ENCODE results near the gene RHEBL1. TPM values are rescaled to one million over a fixed set of nuclear protein-coding genes. Genes with fewer than 3 reads are reported as not detected.

The RHEBL1 gene
- total and polyA plus RNA-seq, 2 of the 4 experiments (the other 2 are of a cell fraction) = 0.62 to 0.72 TPM

DNA sequence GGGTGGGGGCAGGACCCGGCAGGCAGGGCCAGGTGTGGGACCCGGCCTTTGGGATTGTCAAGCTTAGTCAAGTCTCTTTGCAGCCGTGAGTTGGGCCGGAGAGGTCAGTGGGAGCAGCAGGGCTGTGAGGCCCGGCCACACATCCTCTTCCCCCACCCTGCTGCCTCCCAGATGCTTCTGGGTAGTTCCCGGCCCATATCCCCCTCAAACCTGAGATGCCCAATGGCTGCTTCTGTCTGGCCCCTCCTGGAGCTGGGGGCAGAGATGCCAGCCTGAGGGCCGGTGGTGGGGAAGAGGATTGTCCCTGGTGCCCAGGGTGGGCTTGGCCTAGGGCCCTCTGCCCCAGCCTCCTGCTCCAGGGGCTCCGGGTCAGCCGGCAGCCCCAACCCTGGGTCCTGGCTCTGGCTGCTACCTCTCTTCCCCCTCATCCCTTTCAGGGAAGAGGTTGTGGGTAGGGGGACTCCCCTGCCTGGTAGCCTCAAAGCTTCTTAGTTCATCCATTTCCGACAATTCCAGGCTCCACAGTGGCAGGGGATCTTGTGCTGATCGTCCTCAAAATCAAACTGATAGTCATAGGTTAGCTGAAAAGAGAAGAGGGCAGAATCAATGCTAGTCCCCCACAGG is 48.4 kb downstream of the RHEBL1 start:
- Histone ChIP-seq H2AFZ (replicated peaks; ENCODE audit: low read length, poor library complexity) (no peak overlapping the region), H3K9ac (ENCODE audit: low read depth, low read length) (no peak overlapping the region), H3K56ac (ENCODE audit: extremely low read depth, insufficient read depth, low read length) (no peak overlapping the region), H3K18ac (ENCODE audit: low read depth, low read length) (no peak overlapping the region), H4K8ac (ENCODE audit: low read depth in 2 of 2, low read length in 2 of 2) (no peak overlapping the region), H3K4ac (ENCODE audit: low read depth, low read length) (no peak overlapping the region), H3K9me1 (ENCODE audit: insufficient read depth, low read length) (no peaks in the 10 kb centered on the region), H2BK5ac (ENCODE audit: low read depth, low read length, poor library complexity, severe bottlenecking) (no peak overlapping the region), H3K4me3 (ENCODE audit: insufficient read depth, low read depth, low read length) (no peak overlapping the region), H2BK15ac (ENCODE audit: low read depth, low read length) (no peak overlapping the region), H3K9me3 (ENCODE audit: control insufficient read depth, insufficient read depth, low read length) (no peaks in the 10 kb centered on the region), H3K27me3 (ENCODE audit: control insufficient read depth, insufficient read depth, low read length) (no peaks in the 10 kb centered on the region), H2BK20ac (ENCODE audit: low read depth, low read length) (no peak overlapping the region), H3K23ac (ENCODE audit: low read depth, low read length) (no peak overlapping the region), H3K79me1 (ENCODE audit: low read depth in 1 of 2, low read length in 2 of 2) (peaks cover 35 to 40% of the 10 kb centered on the region in 2 experiments), H3K27ac (ENCODE audit: insufficient read depth, low read length) (no peak overlapping the region), H2AK5ac (ENCODE audit: low read depth, low read length) (no peak overlapping the region), H3K14ac (replicated peaks; ENCODE audit: low read depth, low read length) (no peak overlapping the region), H4K91ac (ENCODE audit: insufficient read depth, low read depth, low read length) (no peak overlapping the region), H3K36me3 (ENCODE audit: control insufficient read depth, insufficient read depth, low read length) (peaks cover 46% of the 10 kb centered on the region), H3K4me1 (ENCODE audit: control insufficient read depth, insufficient read depth, low read length) (peaks cover 3% of the 10 kb centered on the region), H4K20me1 (ENCODE audit: insufficient read depth, low read length) (0 out of 2 replicates have a peak, but pooled peaks cover 2% of the 10 kb centered on the region), H3K4me2 (ENCODE audit: low read depth, low read length) (no peak overlapping the region), H4K5ac (ENCODE audit: low read depth, low read length) (no peak overlapping the region), H2BK120ac (ENCODE audit: low read depth, low read length) (no peak overlapping the region), H2AK9ac (replicated peaks; ENCODE audit: low read depth, low read length, poor library complexity) (no peak overlapping the region)
- in situ Hi-C loops (cut with MboI; ENCODE audit: low sequenced_read_pairs) (no loop called here), dilution Hi-C loops (cut with HindIII; ENCODE audit: low sequenced_read_pairs, unreplicated experiment) (no loop called here), intact Hi-C loops (cut with micrococcal nuclease) (no loop called here)
- CTCF ChIA-PET = no interaction called here
- no peak for ATAC-seq (ENCODE audit: low read depth)
- no CpG with 5 or more reads among the region's 11 CpGs for WGBS, 2 experiments (ENCODE audit: extremely low coverage in 2 of 2, insufficient read length in 1 of 2)
- no peak for TF ChIP-seq RCOR1 (IDR thresholded peaks at IDR 0.05; ENCODE audit: insufficient replicate concordance, low read length)
- TF ChIP-seq, protein P1, sequence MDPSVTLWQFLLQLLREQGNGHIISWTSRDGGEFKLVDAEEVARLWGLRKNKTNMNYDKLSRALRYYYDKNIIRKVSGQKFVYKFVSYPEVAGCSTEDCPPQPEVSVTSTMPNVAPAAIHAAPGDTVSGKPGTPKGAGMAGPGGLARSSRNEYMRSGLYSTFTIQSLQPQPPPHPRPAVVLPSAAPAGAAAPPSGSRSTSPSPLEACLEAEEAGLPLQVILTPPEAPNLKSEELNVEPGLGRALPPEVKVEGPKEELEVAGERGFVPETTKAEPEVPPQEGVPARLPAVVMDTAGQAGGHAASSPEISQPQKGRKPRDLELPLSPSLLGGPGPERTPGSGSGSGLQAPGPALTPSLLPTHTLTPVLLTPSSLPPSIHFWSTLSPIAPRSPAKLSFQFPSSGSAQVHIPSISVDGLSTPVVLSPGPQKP (IDR thresholded peaks at IDR 0.05; ENCODE audit: borderline replicate concordance, low read depth, low read length) = no peak
- TF ChIP-seq RAD21 (IDR thresholded peaks at IDR 0.05; ENCODE audit: low read length) = no peak
- TF ChIP-seq POLR2A (IDR thresholded peaks at IDR 0.05; ENCODE audit: low read depth, low read length) = no peak
- TF ChIP-seq SMC3 (IDR thresholded peaks at IDR 0.05; ENCODE audit: low read depth, low read length) = no peak
- TSS peak; percentile 60 for BruUV-seq (replicated peaks)
- POLR2A ChIA-PET (ENCODE audit: unreplicated experiment) = no interaction called here
- no peak for DNase-seq

Data from IMR-90 (cell line).